Neuronal stem cell (in vitro differentiated cells): ENCODE data around the gene CEMIP.

ENCODE experiments used
- DNase-seq: peaks from one replicate; pipeline ENCODE4 v3.0.0-alpha.2; 2013; ENCODE audit warnings: low spot score
- H2AFZ ChIP-seq: one replicate; pipeline ENCODE4 v1.6.1; 2013; ENCODE audit warnings: mild to moderate bottlenecking, low read length, inconsistent platforms
- H2AK5ac ChIP-seq: 2 replicates; pipeline ENCODE4 v1.6.1; 2013; ENCODE audit warnings: low read depth, mild to moderate bottlenecking, inconsistent platforms, low read length, moderate library complexity, mixed read lengths
- H2BK120ac ChIP-seq: 2 replicates; pipeline ENCODE4 v1.6.1; 2013; ENCODE audit warnings: low read depth, mild to moderate bottlenecking, inconsistent platforms, low read length, moderate library complexity, mixed read lengths
- H2BK12ac ChIP-seq: one replicate; pipeline ENCODE4 v1.6.1; 2013; ENCODE audit warnings: low read length, inconsistent platforms
- H2BK15ac ChIP-seq: 2 replicates; pipeline ENCODE4 v1.6.1; 2013; ENCODE audit warnings: mild to moderate bottlenecking, low read length, inconsistent platforms, mixed read lengths
- H2BK5ac ChIP-seq: one replicate; pipeline ENCODE4 v1.6.1; 2013; ENCODE audit warnings: inconsistent platforms, mild to moderate bottlenecking, low read length, moderate library complexity
- H3K14ac ChIP-seq: one replicate; pipeline ENCODE4 v1.6.1; 2013; ENCODE audit warnings: low read length, inconsistent platforms
- H3K18ac ChIP-seq: 2 replicates; pipeline ENCODE4 v1.6.1; 2013; ENCODE audit warnings: low read length, inconsistent platforms
- H3K23ac ChIP-seq: 2 replicates; pipeline ENCODE4 v1.6.1; 2013; ENCODE audit warnings: low read depth, mild to moderate bottlenecking, mixed read lengths, low read length, inconsistent platforms; ENCODE audit not compliant: poor library complexity
- H3K27ac ChIP-seq: replicated peaks from 3 replicates; pipeline ENCODE4 v1.5.1; 2013; ENCODE audit warnings: low read length, inconsistent platforms
- H3K27me3 ChIP-seq, 3 experiments: 2 replicates each; pipeline ENCODE4 v1.6.1; 2013; ENCODE audit warnings: low read length in 3 of 3, mild to moderate bottlenecking in 2 of 3, inconsistent platforms in 1 of 3, low read depth in 1 of 3, mixed read lengths in 1 of 3, moderate library complexity in 1 of 3; ENCODE audit not compliant: control insufficient read depth in 3 of 3, insufficient read depth in 3 of 3
- H3K36me3 ChIP-seq, 2 donors: replicated peaks in 1 of 2; 2 replicates each; pipeline ENCODE4 v1.6.1; 2013; ENCODE audit warnings: low read length in 2 of 2; ENCODE audit not compliant: control insufficient read depth in 2 of 2, insufficient read depth in 2 of 2
- H3K4ac ChIP-seq: 2 replicates; pipeline ENCODE4 v1.6.1; 2013; ENCODE audit warnings: inconsistent platforms, mild to moderate bottlenecking, low read length, moderate library complexity
- H3K4me1 ChIP-seq, 2 donors: 1 replicate in 1 of 2; 2 replicates in 1 of 2; pipeline ENCODE4 v1.6.1; 2013; ENCODE audit warnings: low read length in 2 of 2, low read depth in 1 of 2; ENCODE audit not compliant: control insufficient read depth in 2 of 2, insufficient read depth in 1 of 2
- H3K4me2 ChIP-seq: one replicate; pipeline ENCODE4 v1.6.1; 2013; ENCODE audit warnings: mild to moderate bottlenecking, low read length, inconsistent platforms; ENCODE audit not compliant: insufficient read depth, poor library complexity, severe bottlenecking
- H3K4me3 ChIP-seq, 2 donors: 2 replicates each; pipeline ENCODE4 v1.5.1; 2013; ENCODE audit warnings: low read length in 2 of 2, mild to moderate bottlenecking in 2 of 2, inconsistent platforms in 1 of 2, moderate library complexity in 1 of 2
- H3K79me1 ChIP-seq: one replicate; pipeline ENCODE4 v1.6.1; 2013; ENCODE audit warnings: low read depth, mild to moderate bottlenecking, inconsistent platforms, low read length, moderate library complexity
- H3K9ac ChIP-seq: one replicate; pipeline ENCODE4 v1.6.1; 2013; ENCODE audit warnings: mild to moderate bottlenecking, low read depth, low read length, inconsistent platforms; ENCODE audit not compliant: poor library complexity
- H3K9me3 ChIP-seq, 2 donors: replicated peaks in 1 of 2; 2 replicates each; pipeline versions ENCODE3 to v1.6.1; 2013; ENCODE audit warnings: low read length in 2 of 2, mild to moderate bottlenecking in 2 of 2, inconsistent platforms in 1 of 2, low read depth in 1 of 2, mixed read lengths in 1 of 2, moderate library complexity in 1 of 2; ENCODE audit not compliant: control insufficient read depth in 2 of 2, insufficient read depth in 1 of 2
- H4K8ac ChIP-seq: one replicate; pipeline ENCODE4 v1.6.1; 2013; ENCODE audit warnings: low read depth, mild to moderate bottlenecking, inconsistent platforms, low read length, moderate library complexity
- H4K91ac ChIP-seq: one replicate; pipeline ENCODE4 v1.6.1; 2013; ENCODE audit warnings: low read length, low read depth, mild to moderate bottlenecking, inconsistent platforms; ENCODE audit not compliant: poor library complexity
- WGBS, 2 donors: extraction: QIAGEN DNeasy Blood & Tissue Kit; methylation state at CpG; one replicate each; pipeline ENCODE4 v1.1.7; 2013; ENCODE audit warnings: missing lambda C conversion rate in 2 of 2, mixed read lengths in 1 of 2; ENCODE audit not compliant: insufficient read length in 2 of 2, insufficient replicate concordance in 1 of 2; ENCODE audit errors: extremely low coverage in 2 of 2; 5-methylcytosine and 5-hydroxymethylcytosine counted together

The CEMIP gene

GRCh38 chr15:80977627-80978036, 198.5 kb downstream of the CEMIP start:
- no peak overlapping the region for H2BK15ac ChIP-seq
- H4K8ac ChIP-seq = no peak overlapping the region
- no peak overlapping the region for H3K9ac ChIP-seq
- DNase-seq = peak; percentile 40
- H3K4me2 ChIP-seq = no peak overlapping the region
- H2BK120ac ChIP-seq = no peak overlapping the region
- peaks cover 4% of the 10 kb centered on the region for H3K79me1 ChIP-seq
- H3K27me3 ChIP-seq = no peaks in the 10 kb centered on the region
- no peak overlapping the region for H3K4me3 ChIP-seq
- H3K9me3 ChIP-seq = no peaks in the 10 kb centered on the region
- WGBS, 2 donors = no CpG with 5 or more reads among the region's 7 CpGs
- H3K23ac ChIP-seq = no peak overlapping the region
- H3K27ac ChIP-seq = no peak overlapping the region
- H3K18ac ChIP-seq = no peak overlapping the region
- no peak overlapping the region for H3K14ac ChIP-seq
- H2AK5ac ChIP-seq = no peak overlapping the region
- peaks cover 12 to 70% of the 10 kb centered on the region in 2 donors for H3K36me3 ChIP-seq
- no peak overlapping the region for H2AFZ ChIP-seq
- H4K91ac ChIP-seq = no peak overlapping the region
- H3K4me1 ChIP-seq = no peaks in the 10 kb centered on the region
- H2BK12ac ChIP-seq = no peak overlapping the region
- no peak overlapping the region for H2BK5ac ChIP-seq
- H3K4ac ChIP-seq = no peak overlapping the region

DNA sequence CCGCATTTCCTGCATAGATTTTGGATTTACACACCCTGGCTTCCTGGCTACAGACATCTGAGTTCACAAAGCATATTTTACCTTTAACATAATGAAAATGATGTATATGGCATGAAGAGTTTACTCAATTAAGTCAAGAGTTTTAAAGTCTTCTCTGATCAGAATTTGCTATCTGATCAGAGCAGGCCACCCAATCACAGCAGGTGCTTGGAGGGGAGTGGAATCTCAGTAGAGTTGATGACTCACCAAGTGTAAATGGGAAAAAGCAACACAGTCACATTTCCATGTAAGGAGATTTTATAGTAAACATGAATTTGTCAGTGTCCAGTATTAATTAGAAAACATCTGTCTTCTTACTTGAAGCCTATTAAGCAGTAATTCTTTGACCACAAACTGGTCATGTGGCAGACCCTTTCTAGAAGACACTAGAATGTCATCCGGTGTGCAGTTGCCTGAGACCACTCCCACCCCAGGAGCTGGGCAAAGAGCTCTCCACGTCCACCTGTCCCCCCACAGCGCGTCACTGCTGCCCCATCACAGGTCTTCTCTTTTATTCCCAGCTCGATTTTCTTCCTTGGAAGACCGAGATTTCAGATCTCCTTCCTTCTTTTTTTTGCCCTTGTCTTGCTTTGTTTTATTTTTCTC, 199.6 kb downstream of the CEMIP start:
- WGBS, 2 donors = no CpG with 5 or more reads among the region's 7 CpGs
- no peak for DNase-seq
- H3K27ac ChIP-seq = no peak overlapping the region

DNA sequence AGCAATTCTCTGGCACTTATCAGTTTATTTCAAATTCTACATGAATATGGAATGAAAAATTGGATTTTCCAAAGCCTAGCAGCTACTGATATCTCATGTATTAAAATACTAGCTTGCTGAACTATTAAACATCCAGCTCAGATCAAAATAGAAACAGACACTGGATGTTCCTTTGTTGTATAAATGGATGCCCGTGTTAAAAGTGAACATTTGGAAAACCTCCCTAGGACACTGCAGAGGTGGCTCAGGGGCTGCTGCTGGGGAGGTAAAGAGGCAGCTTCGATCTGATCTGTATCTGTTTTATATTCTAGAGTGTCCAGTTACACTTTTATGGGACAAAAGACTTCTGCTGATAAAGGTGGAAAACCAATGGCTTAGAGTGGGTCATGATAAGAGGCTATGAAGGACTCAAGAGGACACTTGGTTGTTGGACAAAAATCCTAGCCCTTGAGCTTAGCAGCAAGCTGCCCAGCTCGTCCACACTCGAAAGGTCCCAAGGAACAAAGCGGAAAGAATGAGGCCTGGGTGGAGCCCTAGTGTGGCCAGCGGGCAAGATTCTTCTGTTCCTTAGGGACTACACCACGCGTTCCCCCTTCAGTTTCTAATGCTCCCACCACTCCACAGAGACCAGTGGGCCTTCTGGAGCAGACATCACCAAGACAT, 200.5 kb downstream of the CEMIP start:
- H3K14ac ChIP-seq = no peak overlapping the region
- no CpG with 5 or more reads among the region's 8 CpGs for WGBS, 2 donors

More for the DNA sequence above, 199.6 kb downstream of the CEMIP start:
- no peak overlapping the region for H2BK120ac ChIP-seq
- no peak overlapping the region for H2BK15ac ChIP-seq
- no peak overlapping the region for H4K8ac ChIP-seq
- H3K4me2 ChIP-seq = no peak overlapping the region
- no peak overlapping the region for H2BK5ac ChIP-seq
- H3K23ac ChIP-seq = no peak overlapping the region
- H3K36me3 ChIP-seq = peaks cover 12 to 67% of the 10 kb centered on the region in 2 donors
- no peak overlapping the region for H2AK5ac ChIP-seq
- no peaks in the 10 kb centered on the region for H3K27me3 ChIP-seq
- H3K79me1 ChIP-seq = peaks cover 4% of the 10 kb centered on the region
- no peak overlapping the region for H3K4ac ChIP-seq
- no peak overlapping the region for H4K91ac ChIP-seq
- no peak overlapping the region for H3K14ac ChIP-seq
- H2BK12ac ChIP-seq = no peak overlapping the region
- H3K4me3 ChIP-seq = no peak overlapping the region
- no peak overlapping the region for H3K18ac ChIP-seq
- H2AFZ ChIP-seq = no peak overlapping the region
- H3K9ac ChIP-seq = no peak overlapping the region
- H3K9me3 ChIP-seq = no peaks in the 10 kb centered on the region
- H3K4me1 ChIP-seq = no peaks in the 10 kb centered on the region

GRCh38 chr15:80982205-80982604, 203.0 kb downstream of the CEMIP start:
- Histone ChIP-seq H3K27ac (no peak overlapping the region), H3K23ac (no peak overlapping the region), H3K4me2 (no peak overlapping the region), H3K27me3 (no peaks in the 10 kb centered on the region), H4K91ac (no peak overlapping the region), H2BK5ac (no peak overlapping the region), H3K14ac (no peak overlapping the region), H3K4me3 (no peak overlapping the region), H2BK12ac (no peak overlapping the region), H3K18ac (no peak overlapping the region), H3K9me3 (no peaks in the 10 kb centered on the region), H3K4ac (no peak overlapping the region), H3K9ac (no peak overlapping the region), H2AFZ (no peak overlapping the region), H2AK5ac (no peak overlapping the region), H3K79me1 (no peaks in the 10 kb centered on the region), H4K8ac (no peak overlapping the region), H3K36me3 (peaks cover 14 to 74% of the 10 kb centered on the region in 2 donors), H2BK15ac (no peak overlapping the region), H2BK120ac (no peak overlapping the region), H3K4me1 (peaks cover 0 to 2% of the 10 kb centered on the region in 2 donors)
- no CpG with 5 or more reads among the region's 2 CpGs for WGBS, 2 donors
- no peak for DNase-seq

More for the DNA sequence above, 200.5 kb downstream of the CEMIP start:
- Histone ChIP-seq H3K9me3 (no peaks in the 10 kb centered on the region), H3K27ac (no peak overlapping the region), H3K9ac (no peak overlapping the region), H3K4me1 (no peaks in the 10 kb centered on the region), H2BK120ac (no peak overlapping the region), H3K4me2 (no peak overlapping the region), H4K8ac (no peak overlapping the region), H2BK12ac (no peak overlapping the region), H3K4ac (no peak overlapping the region), H3K36me3 (peaks cover 12 to 67% of the 10 kb centered on the region in 2 donors), H3K23ac (no peak overlapping the region), H2BK5ac (no peak overlapping the region), H2AFZ (no peak overlapping the region), H2BK15ac (no peak overlapping the region), H3K79me1 (peaks cover 4% of the 10 kb centered on the region), H3K4me3 (no peak overlapping the region), H3K18ac (no peak overlapping the region), H4K91ac (no peak overlapping the region), H3K27me3 (no peaks in the 10 kb centered on the region), H2AK5ac (no peak overlapping the region)
- no peak for DNase-seq
